CD14-positive monocyte (primary cell): ENCODE measurements around the gene XAB2. TPM values are rescaled to one million over a fixed set of nuclear protein-coding genes. Genes with fewer than 3 reads are reported as not detected.

Source experiments
- DNase-seq, 3 donors: peaks; one replicate each; pipeline ENCODE4 v3.0.0-alpha.2; 2011 to 2022
- H2AFZ ChIP-seq: 2 replicates; pipeline ENCODE4 v1.6.0; 2012; ENCODE audit warnings: mild to moderate bottlenecking, low read depth, low read length, inconsistent platforms; ENCODE audit not compliant: insufficient read depth, poor library complexity, severe bottlenecking
- H3K27ac ChIP-seq, 2 donors: 1 replicate in 1 of 2; 2 replicates in 1 of 2; pipeline ENCODE4 v1.5.1; 2012 to 2013; ENCODE audit warnings: low read length in 2 of 2, control low read depth in 1 of 2, inconsistent platforms in 1 of 2, low read depth in 1 of 2, mild to moderate bottlenecking in 1 of 2
- H3K27me3 ChIP-seq, 2 donors: one replicate each; pipeline versions ENCODE4 v1.6.0 to v1.6.1; 2011 to 2013; ENCODE audit warnings: low read length in 2 of 2; ENCODE audit not compliant: control insufficient read depth in 2 of 2, insufficient read depth in 2 of 2
- H3K36me3 ChIP-seq, 2 donors: replicated peaks in 1 of 2; 1 replicate in 1 of 2; 2 replicates in 1 of 2; pipeline versions ENCODE4 v1.5.1 to v1.6.1; 2012 to 2013; ENCODE audit warnings: low read length in 2 of 2, control low read depth in 1 of 2, inconsistent platforms in 1 of 2, mild to moderate bottlenecking in 1 of 2; ENCODE audit not compliant: insufficient read depth in 2 of 2, control insufficient read depth in 1 of 2
- H3K4me1 ChIP-seq, 2 donors: 1 replicate in 1 of 2; 2 replicates in 1 of 2; pipeline versions ENCODE4 v1.5.1 to v1.6.1; 2012 to 2013; ENCODE audit warnings: low read length in 2 of 2, control low read depth in 1 of 2, inconsistent platforms in 1 of 2, mild to moderate bottlenecking in 1 of 2, moderate library complexity in 1 of 2; ENCODE audit not compliant: insufficient read depth in 2 of 2, control insufficient read depth in 1 of 2
- H3K4me2 ChIP-seq: replicated peaks from 2 replicates; pipeline ENCODE3; 2012; ENCODE audit warnings: low read length, moderate library complexity, mild to moderate bottlenecking; ENCODE audit not compliant: poor library complexity, severe bottlenecking; ENCODE audit errors: extremely low read depth
- H3K4me3 ChIP-seq, 3 experiments: fragments of 200-600 bp in 1 of 3; sonication (generic) in 1 of 3; replicated peaks in 1 of 3; 1 replicate in 2 of 3; 2 replicates in 1 of 3; pipeline ENCODE4 v1.5.1; 2011 to 2013; ENCODE audit warnings: low read length in 3 of 3, mild to moderate bottlenecking in 3 of 3, control low read depth in 2 of 3, low read depth in 2 of 3, inconsistent platforms in 1 of 3, moderate library complexity in 1 of 3
- H3K79me2 ChIP-seq: 2 replicates; pipeline ENCODE4 v1.6.0; 2012; ENCODE audit warnings: mild to moderate bottlenecking, control low read depth, inconsistent platforms, low read length, moderate library complexity; ENCODE audit not compliant: insufficient read depth
- H3K9ac ChIP-seq: 2 replicates; pipeline ENCODE4 v1.6.0; 2017; ENCODE audit warnings: low read length, mild to moderate bottlenecking; ENCODE audit not compliant: insufficient read depth, poor library complexity, severe bottlenecking
- H3K9me3 ChIP-seq, 2 donors: replicated peaks in 1 of 2; 1 replicate in 1 of 2; 2 replicates in 1 of 2; pipeline versions ENCODE4 v1.5.1 to v1.6.1; 2012 to 2013; ENCODE audit warnings: low read length in 2 of 2, control low read depth in 1 of 2; ENCODE audit not compliant: control insufficient read depth in 1 of 2, insufficient read depth in 1 of 2
- H4K20me1 ChIP-seq: 2 replicates; pipeline ENCODE4 v1.6.0; 2012; ENCODE audit warnings: mild to moderate bottlenecking, low read length, control low read depth, moderate library complexity; ENCODE audit not compliant: insufficient read depth
- H3K27ac Mint-ChIP-seq, 7 donors: one replicate each; pipeline ENCODE4 v1.8.0; 2020; ENCODE audit warnings: mild to moderate bottlenecking in 7 of 7, mixed read lengths in 7 of 7, moderate library complexity in 6 of 7, inconsistent platforms in 2 of 7
- H3K27me3 Mint-ChIP-seq, 3 donors: one replicate each; pipeline ENCODE4 v1.8.0; 2021 to 2022; ENCODE audit warnings: low read depth in 3 of 3, mild to moderate bottlenecking in 3 of 3, mixed read lengths in 3 of 3, moderate library complexity in 3 of 3, inconsistent platforms in 1 of 3
- H3K36me3 Mint-ChIP-seq, 2 donors: one replicate each; pipeline ENCODE4 v1.8.0; 2020; ENCODE audit warnings: mixed read lengths in 2 of 2, inconsistent platforms in 1 of 2, mild to moderate bottlenecking in 1 of 2
- H3K4me1 Mint-ChIP-seq: one replicate; pipeline ENCODE4 v1.8.0; 2020; ENCODE audit warnings: mild to moderate bottlenecking, mixed read lengths
- H3K4me3 Mint-ChIP-seq, 2 donors: one replicate each; pipeline ENCODE4 v1.8.0; 2020; ENCODE audit warnings: mild to moderate bottlenecking in 2 of 2, mixed read lengths in 2 of 2, moderate library complexity in 1 of 2
- H3K9me3 Mint-ChIP-seq, 7 donors: one replicate each; pipeline ENCODE4 v1.8.0; 2020 to 2022; ENCODE audit warnings: mixed read lengths in 7 of 7, mild to moderate bottlenecking in 6 of 7, moderate library complexity in 6 of 7, inconsistent platforms in 2 of 7
- WGBS: methylation state at CpG from one replicate; pipeline ENCODE4 v1.1.5; 2013; ENCODE audit warnings: missing lambda C conversion rate; ENCODE audit not compliant: insufficient coverage; 5-methylcytosine and 5-hydroxymethylcytosine counted together
- intact Hi-C, 2 donors: fragments of 100-400 bp; cut with micrococcal nuclease; formaldehyde crosslinking; loops; one replicate each; pipeline versions ENCODE4 v1.15.0 to v1.15.1; 2023
- polyA plus RNA-seq, 3 donors: library from polyadenylated mRNA; depleted of rRNA in 1 of 3; unstranded in 2 of 3; stranded (reverse) in 1 of 3; fragments of 300-500 nt in 2 of 3; fragments of >200 nt in 1 of 3; fragmentation: Illumina TruSeq in 2 of 3; gene quantifications; 1 replicate in 2 of 3; 2 replicates in 1 of 3; pipeline ENCODE4 v1.2.3, GENCODE V29; 2012 to 2021
- TF ChIP-seq, protein P1 (sequence below): fragments of 200-600 bp; IDR thresholded peaks from one replicate; pipeline ENCODE4 v1.8.0; 2022; ENCODE audit warnings: antibody characterized with exemption, mild to moderate bottlenecking

XAB2 gene
- polyA plus RNA-seq, 3 donors: 4.6 to 55.7 (median 8.8) TPM

DNA sequence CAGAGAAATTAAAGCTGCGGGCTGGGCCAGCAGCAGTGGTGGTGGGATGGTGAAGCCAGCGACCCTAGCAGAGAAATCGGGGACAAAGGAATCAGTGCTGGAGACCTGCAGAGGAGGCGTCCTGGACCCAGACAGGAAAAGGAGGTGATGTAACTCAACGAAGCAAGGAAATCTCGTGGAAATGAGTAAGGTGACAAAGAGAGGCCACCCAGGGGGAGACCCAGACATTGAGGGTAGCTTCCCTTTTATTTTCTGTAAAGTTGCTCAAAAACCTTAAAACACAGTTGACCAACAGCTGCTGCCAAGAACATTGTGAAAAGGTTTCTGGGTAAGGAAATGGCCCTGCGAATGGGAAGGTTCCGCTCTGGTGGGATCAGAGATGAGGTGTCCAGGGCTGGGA lies 26.2 kb upstream of the XAB2 start:
- no peak overlapping the region for H2AFZ ChIP-seq
- H3K4me3 Mint-ChIP-seq: peak overlapping the region in 1 of 2 donors; percentile 36

DNA sequence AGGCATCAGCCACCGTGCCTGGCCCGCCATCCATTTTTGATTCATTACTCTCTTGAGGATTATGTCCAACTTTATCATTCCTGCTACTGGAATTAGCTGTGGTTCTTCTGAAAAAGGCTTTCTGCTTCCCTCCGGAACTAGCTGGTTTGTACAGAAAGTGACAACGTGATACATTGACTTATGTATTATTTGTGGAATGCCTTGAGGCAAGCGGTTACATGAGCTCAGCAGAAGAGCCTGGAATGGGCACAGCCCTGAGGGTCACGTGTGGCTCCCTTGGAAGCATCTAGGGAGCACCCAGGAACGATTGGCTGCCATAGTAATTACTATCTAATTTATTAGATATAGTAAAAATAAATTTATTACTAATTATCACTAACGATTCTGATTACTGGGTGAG lies 25.1 kb upstream of the XAB2 start:
- intact Hi-C loops: loop anchor here in 1 of 2 donors (2.0 to 10.0 kb wide), 2 partner anchors 52 to 110 kb away; no protein-coding TSS in a partner anchor
- H3K79me2 ChIP-seq: no peaks in the 10 kb centered on the region
- Mint-ChIP-seq H3K27me3 (peaks cover 0 to 11% (median 2%) of the 10 kb centered on the region in 3 donors), H3K36me3 (no peaks in the 10 kb centered on the region), H3K4me1 (peaks cover 64% of the 10 kb centered on the region), H3K27ac (peak overlapping the region; percentile 98 to 100 (median 99)), H3K9me3 (peaks cover 0 to 2% (median 0%) of the 10 kb centered on the region in 7 donors), H3K4me3 (no peak overlapping the region)
- H3K4me1 ChIP-seq: peaks cover 72 to 75% of the 10 kb centered on the region in 2 donors
- H4K20me1 ChIP-seq: no peaks in the 10 kb centered on the region
- no peak overlapping the region for H3K4me2 ChIP-seq
- TF ChIP-seq, protein P1, sequence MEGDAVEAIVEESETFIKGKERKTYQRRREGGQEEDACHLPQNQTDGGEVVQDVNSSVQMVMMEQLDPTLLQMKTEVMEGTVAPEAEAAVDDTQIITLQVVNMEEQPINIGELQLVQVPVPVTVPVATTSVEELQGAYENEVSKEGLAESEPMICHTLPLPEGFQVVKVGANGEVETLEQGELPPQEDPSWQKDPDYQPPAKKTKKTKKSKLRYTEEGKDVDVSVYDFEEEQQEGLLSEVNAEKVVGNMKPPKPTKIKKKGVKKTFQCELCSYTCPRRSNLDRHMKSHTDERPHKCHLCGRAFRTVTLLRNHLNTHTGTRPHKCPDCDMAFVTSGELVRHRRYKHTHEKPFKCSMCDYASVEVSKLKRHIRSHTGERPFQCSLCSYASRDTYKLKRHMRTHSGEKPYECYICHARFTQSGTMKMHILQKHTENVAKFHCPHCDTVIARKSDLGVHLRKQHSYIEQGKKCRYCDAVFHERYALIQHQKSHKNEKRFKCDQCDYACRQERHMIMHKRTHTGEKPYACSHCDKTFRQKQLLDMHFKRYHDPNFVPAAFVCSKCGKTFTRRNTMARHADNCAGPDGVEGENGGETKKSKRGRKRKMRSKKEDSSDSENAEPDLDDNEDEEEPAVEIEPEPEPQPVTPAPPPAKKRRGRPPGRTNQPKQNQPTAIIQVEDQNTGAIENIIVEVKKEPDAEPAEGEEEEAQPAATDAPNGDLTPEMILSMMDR: no peak
- H3K9ac ChIP-seq: no peak overlapping the region
- peak overlapping the region; percentile 99 to 100 for H3K27ac ChIP-seq
- H3K9me3 ChIP-seq: no peaks in the 10 kb centered on the region
- H3K27me3 ChIP-seq: no peaks in the 10 kb centered on the region
- WGBS: 90% methylated on average over 6 of the region's 8 CpGs
- H2AFZ ChIP-seq: no peak overlapping the region
- DNase-seq: no peak
- H3K36me3 ChIP-seq: no peaks in the 10 kb centered on the region
- no peak overlapping the region for H3K4me3 ChIP-seq

More for the DNA sequence above, 26.2 kb upstream of the XAB2 start:
- peaks cover 0 to 2% (median 0%) of the 10 kb centered on the region in 7 donors for H3K9me3 Mint-ChIP-seq
- no peaks in the 10 kb centered on the region for H3K79me2 ChIP-seq
- H3K36me3 ChIP-seq: no peaks in the 10 kb centered on the region
- H3K27ac Mint-ChIP-seq: peak overlapping the region; percentile 98 to 100 (median 99)
- TF ChIP-seq, protein P1: no peak
- H3K4me3 ChIP-seq: no peak overlapping the region
- peak overlapping the region; percentile 81 for H3K9ac ChIP-seq
- H3K4me1 ChIP-seq: peaks cover 73 to 75% of the 10 kb centered on the region in 2 donors
- DNase-seq: peak; percentile 94 to 99 (median 97)
- no peaks in the 10 kb centered on the region for H3K27me3 ChIP-seq
- WGBS: 4% methylated on average over 5 of the region's 8 CpGs
- peaks cover 0 to 10% (median 2%) of the 10 kb centered on the region in 3 donors for H3K27me3 Mint-ChIP-seq
- H3K9me3 ChIP-seq: no peaks in the 10 kb centered on the region
- intact Hi-C loops: loop anchor here in 1 of 2 donors (2.0 to 10.0 kb wide), 2 partner anchors 51 to 111 kb away; no protein-coding TSS in a partner anchor
- H3K4me2 ChIP-seq: no peak overlapping the region
- peak overlapping the region; percentile 99 to 100 for H3K27ac ChIP-seq
- no peaks in the 10 kb centered on the region for H3K36me3 Mint-ChIP-seq
- H4K20me1 ChIP-seq: no peaks in the 10 kb centered on the region
- peaks cover 64% of the 10 kb centered on the region for H3K4me1 Mint-ChIP-seq
